CD14-positive monocyte (primary cell): ENCODE results near the gene QRICH2. TPM values are rescaled to one million over a fixed set of nuclear protein-coding genes. Genes with fewer than 3 reads are reported as not detected.

Experiments used
- DNase-seq, 3 donors: peaks; one replicate each; pipeline ENCODE4 v3.0.0-alpha.2; 2011 to 2022
- H2AFZ ChIP-seq: 2 replicates; pipeline ENCODE4 v1.6.0; 2012; ENCODE audit warnings: mild to moderate bottlenecking, low read depth, low read length, inconsistent platforms; ENCODE audit not compliant: insufficient read depth, poor library complexity, severe bottlenecking
- H3K27ac ChIP-seq, 2 donors: 1 replicate in 1 of 2; 2 replicates in 1 of 2; pipeline ENCODE4 v1.5.1; 2012 to 2013; ENCODE audit warnings: low read length in 2 of 2, control low read depth in 1 of 2, inconsistent platforms in 1 of 2, low read depth in 1 of 2, mild to moderate bottlenecking in 1 of 2
- H3K27me3 ChIP-seq, 2 donors: one replicate each; pipeline versions ENCODE4 v1.6.0 to v1.6.1; 2011 to 2013; ENCODE audit warnings: low read length in 2 of 2; ENCODE audit not compliant: control insufficient read depth in 2 of 2, insufficient read depth in 2 of 2
- H3K36me3 ChIP-seq, 2 donors: replicated peaks in 1 of 2; 1 replicate in 1 of 2; 2 replicates in 1 of 2; pipeline versions ENCODE4 v1.5.1 to v1.6.1; 2012 to 2013; ENCODE audit warnings: low read length in 2 of 2, control low read depth in 1 of 2, inconsistent platforms in 1 of 2, mild to moderate bottlenecking in 1 of 2; ENCODE audit not compliant: insufficient read depth in 2 of 2, control insufficient read depth in 1 of 2
- H3K4me1 ChIP-seq, 2 donors: 1 replicate in 1 of 2; 2 replicates in 1 of 2; pipeline versions ENCODE4 v1.5.1 to v1.6.1; 2012 to 2013; ENCODE audit warnings: low read length in 2 of 2, control low read depth in 1 of 2, inconsistent platforms in 1 of 2, mild to moderate bottlenecking in 1 of 2, moderate library complexity in 1 of 2; ENCODE audit not compliant: insufficient read depth in 2 of 2, control insufficient read depth in 1 of 2
- H3K4me2 ChIP-seq: replicated peaks from 2 replicates; pipeline ENCODE3; 2012; ENCODE audit warnings: low read length, moderate library complexity, mild to moderate bottlenecking; ENCODE audit not compliant: poor library complexity, severe bottlenecking; ENCODE audit errors: extremely low read depth
- H3K4me3 ChIP-seq, 3 experiments: fragments of 200-600 bp in 1 of 3; sonication (generic) in 1 of 3; replicated peaks in 1 of 3; 1 replicate in 2 of 3; 2 replicates in 1 of 3; pipeline ENCODE4 v1.5.1; 2011 to 2013; ENCODE audit warnings: low read length in 3 of 3, mild to moderate bottlenecking in 3 of 3, control low read depth in 2 of 3, low read depth in 2 of 3, inconsistent platforms in 1 of 3, moderate library complexity in 1 of 3
- H3K79me2 ChIP-seq: 2 replicates; pipeline ENCODE4 v1.6.0; 2012; ENCODE audit warnings: mild to moderate bottlenecking, control low read depth, inconsistent platforms, low read length, moderate library complexity; ENCODE audit not compliant: insufficient read depth
- H3K9ac ChIP-seq: 2 replicates; pipeline ENCODE4 v1.6.0; 2017; ENCODE audit warnings: low read length, mild to moderate bottlenecking; ENCODE audit not compliant: insufficient read depth, poor library complexity, severe bottlenecking
- H3K9me3 ChIP-seq, 2 donors: replicated peaks in 1 of 2; 1 replicate in 1 of 2; 2 replicates in 1 of 2; pipeline versions ENCODE4 v1.5.1 to v1.6.1; 2012 to 2013; ENCODE audit warnings: low read length in 2 of 2, control low read depth in 1 of 2; ENCODE audit not compliant: control insufficient read depth in 1 of 2, insufficient read depth in 1 of 2
- H4K20me1 ChIP-seq: 2 replicates; pipeline ENCODE4 v1.6.0; 2012; ENCODE audit warnings: mild to moderate bottlenecking, low read length, control low read depth, moderate library complexity; ENCODE audit not compliant: insufficient read depth
- H3K27ac Mint-ChIP-seq, 7 donors: one replicate each; pipeline ENCODE4 v1.8.0; 2020; ENCODE audit warnings: mild to moderate bottlenecking in 7 of 7, mixed read lengths in 7 of 7, moderate library complexity in 6 of 7, inconsistent platforms in 2 of 7
- H3K27me3 Mint-ChIP-seq, 3 donors: one replicate each; pipeline ENCODE4 v1.8.0; 2021 to 2022; ENCODE audit warnings: low read depth in 3 of 3, mild to moderate bottlenecking in 3 of 3, mixed read lengths in 3 of 3, moderate library complexity in 3 of 3, inconsistent platforms in 1 of 3
- H3K36me3 Mint-ChIP-seq, 2 donors: one replicate each; pipeline ENCODE4 v1.8.0; 2020; ENCODE audit warnings: mixed read lengths in 2 of 2, inconsistent platforms in 1 of 2, mild to moderate bottlenecking in 1 of 2
- H3K4me1 Mint-ChIP-seq: one replicate; pipeline ENCODE4 v1.8.0; 2020; ENCODE audit warnings: mild to moderate bottlenecking, mixed read lengths
- H3K4me3 Mint-ChIP-seq, 2 donors: one replicate each; pipeline ENCODE4 v1.8.0; 2020; ENCODE audit warnings: mild to moderate bottlenecking in 2 of 2, mixed read lengths in 2 of 2, moderate library complexity in 1 of 2
- H3K9me3 Mint-ChIP-seq, 7 donors: one replicate each; pipeline ENCODE4 v1.8.0; 2020 to 2022; ENCODE audit warnings: mixed read lengths in 7 of 7, mild to moderate bottlenecking in 6 of 7, moderate library complexity in 6 of 7, inconsistent platforms in 2 of 7
- CTCF ChIP-seq: fragments of 200-600 bp; IDR thresholded peaks from one replicate; pipeline ENCODE4 v1.8.0; 2022; ENCODE audit warnings: antibody characterized with exemption, mild to moderate bottlenecking
- WGBS: methylation state at CpG from one replicate; pipeline ENCODE4 v1.1.5; 2013; ENCODE audit warnings: missing lambda C conversion rate; ENCODE audit not compliant: insufficient coverage; 5-methylcytosine and 5-hydroxymethylcytosine counted together
- intact Hi-C, 2 donors: fragments of 100-400 bp; cut with micrococcal nuclease; formaldehyde crosslinking; loops; one replicate each; pipeline versions ENCODE4 v1.15.0 to v1.15.1; 2023
- polyA plus RNA-seq, 3 donors: library from polyadenylated mRNA; depleted of rRNA in 1 of 3; unstranded in 2 of 3; stranded (reverse) in 1 of 3; fragments of 300-500 nt in 2 of 3; fragments of >200 nt in 1 of 3; fragmentation: Illumina TruSeq in 2 of 3; gene quantifications; 1 replicate in 2 of 3; 2 replicates in 1 of 3; pipeline ENCODE4 v1.2.3, GENCODE V29; 2012 to 2021

QRICH2 gene
- polyA plus RNA-seq, 3 donors = 0.04 to 1.9 TPM; not detected in 1

- Histone ChIP-seq H2AFZ (no peak overlapping the region), H3K4me1 (peaks cover 7 to 10% of the 10 kb centered on the region in 2 donors), H3K9me3 (no peaks in the 10 kb centered on the region), H3K36me3 (no peaks in the 10 kb centered on the region), H3K27me3 (peaks cover 32 to 49% of the 10 kb centered on the region in 2 donors), H3K79me2 (no peaks in the 10 kb centered on the region), H3K4me2 (no peak overlapping the region), H3K4me3 (no peak overlapping the region), H4K20me1 (no peaks in the 10 kb centered on the region), H3K9ac (no peak overlapping the region), H3K27ac (no peak overlapping the region)
- H3K4me3 Mint-ChIP-seq = no peak overlapping the region
- no peak overlapping the region for H3K27ac Mint-ChIP-seq
- peaks cover 6% of the 10 kb centered on the region for H3K4me1 Mint-ChIP-seq
- no CpG with 5 or more reads among the region's 2 CpGs for WGBS
- DNase-seq = no peak
- H3K9me3 Mint-ChIP-seq = peaks cover 0 to 7% (median 2%) of the 10 kb centered on the region in 7 donors
- peaks cover under 1% of the 10 kb centered on the region in 2 donors for H3K36me3 Mint-ChIP-seq
- no peak for TF ChIP-seq CTCF
- peaks cover 25 to 54% (median 43%) of the 10 kb centered on the region in 3 donors for H3K27me3 Mint-ChIP-seq
- intact Hi-C loops = no loop called here
These were observed 72.2 kb downstream of the QRICH2 start for GRCh38 chr17:76235883-76236282.

- H2AFZ ChIP-seq = no peak overlapping the region
- no peaks in the 10 kb centered on the region for H3K36me3 ChIP-seq
- no peak overlapping the region for H3K9ac ChIP-seq
- H3K4me1 ChIP-seq = no peaks in the 10 kb centered on the region
- H3K27me3 Mint-ChIP-seq = peaks cover 27 to 53% (median 48%) of the 10 kb centered on the region in 3 donors
- H3K4me1 Mint-ChIP-seq = peaks cover 4% of the 10 kb centered on the region
- intact Hi-C loops = loop anchor here in 1 of 2 donors (5.0 kb wide), 1 partner anchor 33 kb away; the partner anchor contains the start of gene UBALD2
- no peak overlapping the region for H3K4me3 ChIP-seq
- no peaks in the 10 kb centered on the region for H3K9me3 ChIP-seq
- no peaks in the 10 kb centered on the region for H4K20me1 ChIP-seq
- no peak overlapping the region for H3K27ac Mint-ChIP-seq
- no peak for DNase-seq
- H3K36me3 Mint-ChIP-seq = no peaks in the 10 kb centered on the region
- no peak overlapping the region for H3K27ac ChIP-seq
- no peak overlapping the region for H3K4me3 Mint-ChIP-seq
- peaks cover 34 to 51% of the 10 kb centered on the region in 2 donors for H3K27me3 ChIP-seq
- H3K9me3 Mint-ChIP-seq = peaks cover 0 to 4% (median 0%) of the 10 kb centered on the region in 7 donors
- no peaks in the 10 kb centered on the region for H3K79me2 ChIP-seq
- TF ChIP-seq CTCF = no peak
- no peak overlapping the region for H3K4me2 ChIP-seq
- WGBS = no CpG with 5 or more reads among the region's 5 CpGs
These were observed 73.8 kb downstream of the QRICH2 start for GRCh38 chr17:76234354-76234679.
